NCI-H510A treated with DMSO at 0.1 percent for 48 hours (cell line): ENCODE results near the gene TIMP3.
"Not testable (repeated sequence)": the region's sequence is repeated elsewhere in the genome, so short reads cannot be mapped to it uniquely, and the experiment has no call there.

Experiments
- DNase-seq: peaks from one replicate; lab custom pipeline; 2025; lab: John Stamatoyannopoulos, UW

The TIMP3 gene

DNA sequence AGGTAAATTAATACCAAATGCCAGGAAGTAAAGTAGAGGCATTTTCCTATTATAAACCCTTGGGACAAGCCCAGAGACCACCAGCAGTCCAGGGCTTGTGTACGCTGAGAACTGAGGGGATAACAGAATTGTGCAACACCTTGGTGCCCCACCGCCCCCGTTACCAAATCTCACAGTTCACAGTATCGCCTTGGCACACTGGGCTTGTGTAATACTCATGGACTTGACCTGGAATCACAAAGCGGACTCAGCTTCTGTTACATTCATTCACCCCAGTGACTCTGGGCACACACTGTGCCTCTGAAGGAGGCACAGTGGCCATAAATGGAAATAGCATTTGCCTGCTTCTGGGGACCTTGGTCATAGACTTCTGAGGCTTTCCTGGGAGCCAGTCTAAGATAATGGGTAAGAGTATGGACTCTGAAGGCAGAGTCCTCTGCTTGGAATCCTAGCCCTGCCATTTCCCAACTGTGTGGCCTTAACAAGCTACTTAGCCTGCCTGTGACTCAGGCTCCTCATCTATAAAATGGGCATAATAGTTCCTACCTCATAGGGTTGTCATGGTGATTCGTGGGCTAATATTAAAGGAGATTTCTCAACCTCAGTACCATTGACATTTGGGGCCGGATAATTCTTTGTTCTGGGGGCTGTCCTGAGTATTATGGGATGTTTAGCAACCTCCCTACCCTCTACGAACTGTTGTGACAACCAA is 53.7 kb downstream of the TIMP3 start:
- DNase-seq = no peak

DNA sequence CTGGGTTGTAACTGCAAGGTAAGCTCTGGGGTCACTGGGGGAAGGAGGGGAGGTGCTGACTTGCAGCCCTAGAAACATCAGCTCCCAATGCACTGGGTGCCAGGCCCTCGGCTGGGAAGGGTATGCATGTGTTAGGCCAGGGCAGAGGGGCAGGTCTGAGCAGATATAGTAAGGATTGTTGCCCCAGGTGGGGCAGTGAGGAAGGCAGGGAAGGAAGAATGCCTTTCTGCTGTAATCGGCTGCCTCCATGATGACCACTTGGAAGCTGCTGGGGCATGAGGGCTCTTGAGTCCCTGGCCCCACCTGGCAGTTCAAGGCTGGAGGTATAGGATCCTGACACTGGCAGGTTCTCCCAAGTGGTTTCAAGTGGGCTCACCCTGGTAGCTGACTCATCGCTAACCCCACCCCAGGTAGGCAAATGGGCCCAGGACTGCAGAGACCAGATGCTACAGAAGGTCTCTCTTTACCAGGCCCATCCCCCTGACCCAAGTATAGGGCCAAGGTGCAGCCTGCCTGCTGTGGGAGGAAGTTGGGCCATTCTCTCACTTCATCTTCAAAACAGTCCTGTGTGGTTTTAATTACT is 56.7 kb downstream of the TIMP3 start:
- peak; percentile 76 for DNase-seq

DNA sequence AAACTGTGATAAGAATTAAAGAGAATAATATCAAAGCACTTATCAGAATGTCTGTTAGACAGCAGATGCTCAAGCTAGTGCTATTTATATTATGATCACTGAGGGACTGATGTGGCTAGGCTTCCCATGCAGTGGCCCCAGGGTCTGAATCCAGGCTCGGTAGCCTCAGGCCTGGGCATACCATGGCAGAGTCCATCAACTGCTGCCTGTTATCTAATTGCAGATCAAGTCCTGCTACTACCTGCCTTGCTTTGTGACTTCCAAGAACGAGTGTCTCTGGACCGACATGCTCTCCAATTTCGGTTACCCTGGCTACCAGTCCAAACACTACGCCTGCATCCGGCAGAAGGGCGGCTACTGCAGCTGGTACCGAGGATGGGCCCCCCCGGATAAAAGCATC is 57.5 kb downstream of the TIMP3 start:
- peak; percentile 33 for DNase-seq

DNA sequence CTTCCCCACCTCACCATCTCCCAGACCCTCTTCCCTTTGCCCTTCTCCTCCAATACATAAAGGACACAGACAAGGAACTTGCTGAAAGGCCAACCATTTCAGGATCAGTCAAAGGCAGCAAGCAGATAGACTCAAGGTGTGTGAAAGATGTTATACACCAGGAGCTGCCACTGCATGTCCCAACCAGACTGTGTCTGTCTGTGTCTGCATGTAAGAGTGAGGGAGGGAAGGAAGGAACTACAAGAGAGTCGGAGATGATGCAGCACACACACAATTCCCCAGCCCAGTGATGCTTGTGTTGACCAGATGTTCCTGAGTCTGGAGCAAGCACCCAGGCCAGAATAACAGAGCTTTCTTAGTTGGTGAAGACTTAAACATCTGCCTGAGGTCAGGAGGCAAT is 58.2 kb downstream of the TIMP3 start:
- no peak for DNase-seq

DNA sequence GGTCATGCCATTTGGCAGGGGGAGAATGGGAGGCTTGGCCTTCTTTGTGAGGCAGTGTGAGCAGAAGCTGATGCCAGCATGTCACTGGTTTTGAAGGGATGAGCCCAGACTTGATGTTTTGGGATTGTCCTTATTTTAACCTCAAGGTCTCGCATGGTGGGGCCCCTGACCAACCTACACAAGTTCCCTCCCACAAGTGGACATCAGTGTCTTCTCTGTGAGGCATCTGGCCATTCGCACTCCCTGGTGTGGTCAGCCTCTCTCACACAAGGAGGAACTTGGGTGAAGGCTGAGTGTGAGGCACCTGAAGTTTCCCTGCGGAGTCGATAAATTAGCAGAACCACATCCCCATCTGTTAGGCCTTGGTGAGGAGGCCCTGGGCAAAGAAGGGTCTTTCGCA is 59.8 kb downstream of the TIMP3 start:
- DNase-seq = no peak

DNA sequence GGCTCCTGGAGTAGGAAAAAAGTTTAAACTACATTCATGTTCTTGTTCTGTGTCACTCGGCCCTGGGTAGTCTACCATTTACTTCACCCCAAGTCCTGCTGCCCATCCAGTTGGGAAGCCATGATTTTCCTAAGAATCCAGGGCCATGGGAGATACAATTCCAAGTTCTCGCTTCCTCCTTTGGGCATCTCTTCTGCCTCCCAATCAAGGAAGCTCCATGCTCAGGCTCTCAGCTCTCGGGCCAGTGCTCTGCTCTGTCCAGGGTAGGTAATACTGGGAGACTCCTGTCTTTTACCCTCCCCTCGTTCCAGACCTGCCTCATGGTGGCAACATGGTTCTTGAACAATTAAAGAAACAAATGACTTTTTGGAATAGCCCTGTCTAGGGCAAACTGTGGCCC is 60.6 kb downstream of the TIMP3 start:
- DNase-seq = no peak

DNA sequence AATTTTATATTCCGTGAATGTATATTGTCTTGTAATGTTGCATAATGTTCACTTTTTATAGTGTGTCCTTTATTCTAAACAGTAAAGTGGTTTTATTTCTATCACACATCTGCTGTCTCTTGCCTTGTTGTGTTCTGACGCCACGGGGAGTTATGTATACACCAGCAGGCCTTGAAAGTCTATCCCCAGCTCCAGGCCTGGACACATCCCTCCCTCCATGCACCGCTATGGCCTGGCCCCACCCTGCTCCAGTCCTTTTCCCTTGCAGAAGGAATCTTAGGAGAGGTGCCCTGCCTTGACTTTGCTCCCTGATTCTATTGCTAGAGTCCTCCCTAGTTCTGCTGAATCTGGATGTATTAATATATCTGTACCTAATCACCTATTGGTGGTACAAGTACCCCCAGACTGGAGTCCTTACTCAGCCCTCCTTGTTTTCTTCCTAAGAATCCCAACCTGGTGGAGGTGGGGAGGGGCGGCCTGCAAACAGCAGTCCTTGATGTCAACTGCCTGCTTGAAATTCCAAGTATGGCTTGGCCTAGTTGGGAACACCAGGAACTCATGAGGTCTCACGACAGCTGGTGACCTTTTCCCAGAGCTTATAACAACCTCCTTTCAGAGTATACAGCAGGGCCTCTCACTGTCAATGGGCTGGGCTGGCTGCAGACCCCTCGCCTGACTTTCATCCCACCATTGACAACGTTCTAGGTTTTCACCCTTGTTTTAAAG is 61.6 kb downstream of the TIMP3 start:
- no peak for DNase-seq

DNA sequence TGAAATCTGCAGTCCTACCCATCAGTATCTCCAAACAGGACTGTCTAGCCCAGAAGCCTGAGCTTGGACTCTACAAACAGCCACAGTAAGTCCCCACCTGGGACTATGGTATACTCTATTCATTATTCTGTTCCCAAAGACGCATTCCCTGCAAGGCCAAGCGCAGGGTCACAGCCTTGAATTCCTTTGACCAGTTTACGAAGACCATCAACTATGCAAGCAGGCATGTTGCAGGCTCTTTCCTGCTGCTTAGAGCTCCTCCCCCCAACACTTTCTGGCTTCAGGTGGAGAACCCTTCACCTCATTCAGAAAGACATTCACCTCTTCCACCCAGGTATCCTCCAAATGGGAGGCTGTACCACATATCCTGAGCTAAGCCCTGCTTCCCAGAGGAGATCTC is 62.5 kb downstream of the TIMP3 start:
- no peak for DNase-seq

DNA sequence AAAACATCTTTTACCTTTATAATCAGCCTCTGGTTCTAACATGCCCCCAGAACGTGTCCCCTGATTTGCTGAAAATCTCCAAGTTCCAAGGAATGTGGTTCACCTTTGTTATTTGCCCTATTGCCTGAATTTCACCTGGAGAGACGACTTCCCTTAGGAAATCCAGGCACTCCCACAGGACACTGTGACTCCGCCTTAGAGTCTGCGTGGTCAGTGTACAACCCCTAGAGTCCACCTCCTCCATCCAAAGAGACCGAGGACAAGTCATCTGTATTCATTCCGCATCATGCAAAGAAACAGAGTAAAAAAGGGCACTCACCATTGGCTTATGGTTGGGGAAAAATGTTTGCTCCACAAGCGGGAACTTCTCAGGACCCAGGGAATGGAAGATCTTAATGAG is 63.1 kb downstream of the TIMP3 start:
- DNase-seq = no peak

DNA sequence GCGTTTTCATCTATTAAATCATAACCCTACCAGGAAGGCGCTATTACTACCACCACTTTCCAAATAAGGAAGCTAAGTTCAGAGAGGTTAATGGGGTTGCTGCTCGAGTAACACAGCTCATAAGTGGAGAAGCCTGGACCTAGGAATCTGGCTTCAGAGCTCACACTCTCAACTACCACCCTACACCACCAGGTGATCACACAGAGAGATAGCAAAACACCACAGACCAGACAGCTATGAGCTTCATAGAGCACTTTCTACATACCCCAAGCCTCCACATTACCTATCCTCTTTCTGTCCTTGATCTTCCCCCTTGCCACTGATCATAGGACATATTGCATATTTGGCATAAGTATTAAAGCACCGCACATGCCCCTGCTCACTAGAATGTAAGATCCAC is 65.4 kb downstream of the TIMP3 start:
- no peak for DNase-seq

DNA sequence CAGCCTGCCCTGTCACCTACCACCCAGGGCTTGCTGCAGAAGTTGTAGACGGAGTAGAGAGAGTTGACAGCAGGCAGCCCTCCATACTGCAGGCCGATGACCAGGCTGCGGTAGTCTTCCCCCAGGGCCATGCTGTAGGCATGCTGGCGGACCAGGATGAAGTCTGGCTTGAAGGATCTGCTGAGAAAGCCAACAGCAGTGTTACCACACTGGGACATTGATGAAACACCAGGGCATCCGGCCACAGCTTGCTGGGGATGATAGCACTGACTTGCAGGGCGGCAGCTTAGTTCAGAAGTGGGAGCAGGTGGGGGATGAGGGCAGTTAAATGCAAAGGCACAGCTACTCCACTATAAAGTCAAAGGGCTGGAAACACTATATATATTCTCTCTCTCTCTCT is 67.4 kb downstream of the TIMP3 start:
- DNase-seq = no peak

DNA sequence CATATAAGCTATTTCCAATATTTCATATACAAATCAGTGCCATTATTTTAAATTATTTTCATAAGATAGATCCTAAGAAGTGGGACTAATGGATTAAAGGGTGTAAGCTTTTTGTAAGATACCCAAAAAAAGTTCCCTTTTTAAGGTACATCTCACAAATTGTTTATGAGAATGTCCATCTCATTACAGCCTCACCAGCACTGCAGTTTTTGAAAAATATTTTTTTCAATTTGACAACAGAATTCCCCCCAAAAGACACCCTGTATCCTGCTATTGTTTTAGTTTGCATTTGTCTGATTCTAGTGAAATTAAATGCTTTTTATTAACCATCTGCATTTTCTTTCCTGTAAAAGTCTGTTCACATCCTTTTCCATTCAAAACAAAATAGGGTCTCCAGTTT is 69.0 kb downstream of the TIMP3 start:
- DNase-seq = no peak

DNA sequence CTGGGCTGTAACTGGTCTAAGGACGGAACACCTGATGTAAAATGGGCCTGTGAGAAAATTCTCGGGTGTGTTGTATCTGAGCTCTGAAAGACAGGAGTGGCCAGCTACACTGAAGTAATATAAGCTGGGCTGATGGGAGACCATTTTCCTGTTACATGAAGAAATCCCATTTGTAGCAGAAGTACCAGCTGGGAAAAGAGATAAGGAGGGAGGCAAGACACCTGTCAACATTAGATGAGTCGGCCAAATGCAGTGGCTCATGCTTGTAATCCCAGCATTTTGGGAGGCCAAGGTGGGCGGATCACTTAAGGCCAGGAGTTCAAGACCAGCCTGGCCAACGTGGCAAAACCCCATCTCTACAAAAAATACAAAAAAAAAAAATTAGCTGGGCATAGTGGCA is 72.1 kb downstream of the TIMP3 start:
- not testable (repeated sequence) for DNase-seq

DNA sequence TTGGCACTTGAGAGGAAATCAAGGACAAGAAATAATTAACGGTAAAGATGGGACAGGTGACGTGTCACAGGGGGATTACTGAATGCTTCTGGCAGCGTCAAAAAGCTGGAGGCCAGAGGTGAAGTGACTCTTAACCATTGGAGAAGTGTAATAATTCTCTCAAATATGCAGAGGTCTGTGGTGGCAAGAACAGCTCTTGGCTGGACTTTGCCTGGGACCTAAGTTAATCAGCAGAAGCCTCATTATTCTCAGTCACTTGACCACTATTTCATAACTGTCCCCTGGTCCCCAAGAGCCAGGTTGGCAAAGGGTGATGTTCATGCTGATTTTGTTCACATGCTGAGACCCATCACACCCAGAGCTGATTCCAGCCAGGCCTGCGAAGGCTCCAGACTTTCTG is 72.9 kb downstream of the TIMP3 start:
- DNase-seq = no peak

DNA sequence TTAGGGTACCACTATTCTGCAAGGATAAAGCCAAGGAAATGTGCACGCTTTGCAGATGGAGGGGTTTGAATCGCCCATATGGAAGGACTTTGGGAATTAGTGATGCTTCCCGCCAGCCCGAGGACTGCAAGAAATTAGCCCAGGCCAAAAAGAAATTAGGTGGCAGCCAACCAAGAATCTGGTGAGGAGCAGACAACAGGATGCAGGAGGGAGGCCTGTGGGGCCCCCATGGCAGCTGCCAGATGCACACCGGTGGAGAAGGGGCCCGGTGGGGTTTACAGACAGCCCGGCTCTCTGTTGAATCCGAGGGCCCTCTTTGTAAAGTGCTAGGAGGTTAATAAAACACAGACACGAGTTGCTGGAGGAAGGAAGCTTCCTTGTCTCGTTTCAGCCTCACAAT is 73.5 kb downstream of the TIMP3 start:
- no peak for DNase-seq

DNA sequence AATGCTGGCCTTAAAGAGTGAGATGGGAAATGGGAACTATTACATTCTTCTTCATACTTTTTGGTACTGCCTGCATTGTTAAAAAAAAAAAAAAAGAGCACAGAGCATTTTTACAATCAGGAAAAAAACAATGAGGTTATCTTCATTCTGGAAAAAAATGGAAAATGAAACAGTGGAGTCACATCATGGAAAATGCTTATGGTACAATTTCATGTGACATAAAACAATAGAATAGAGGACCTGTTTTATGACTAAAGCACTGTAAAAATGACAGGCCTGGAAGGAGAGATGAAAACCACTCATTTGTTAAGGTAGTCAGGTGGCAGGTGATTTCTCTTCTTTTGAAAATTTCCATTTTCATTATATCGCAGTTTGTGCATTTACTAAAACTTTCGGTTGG is 75.0 kb downstream of the TIMP3 start:
- no peak for DNase-seq

DNA sequence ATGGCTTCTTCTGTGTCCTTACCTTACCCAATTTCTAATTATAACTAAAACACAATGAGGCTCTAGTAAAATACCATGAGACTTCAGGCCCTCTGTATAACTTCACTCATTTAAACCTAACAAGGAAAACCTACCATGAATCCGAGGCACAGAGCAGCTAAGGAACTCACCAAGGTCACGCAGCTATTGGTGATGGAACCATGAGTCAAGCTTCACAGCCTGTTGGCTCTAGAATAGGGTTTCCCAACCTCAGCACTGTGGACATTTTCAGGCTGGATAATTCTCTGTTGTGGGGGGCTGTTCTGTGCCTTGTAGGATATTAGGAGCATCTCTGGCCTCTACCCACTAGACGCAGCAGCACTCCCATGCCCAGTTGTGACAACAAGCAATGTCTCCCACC is 75.7 kb downstream of the TIMP3 start:
- no peak for DNase-seq

DNA sequence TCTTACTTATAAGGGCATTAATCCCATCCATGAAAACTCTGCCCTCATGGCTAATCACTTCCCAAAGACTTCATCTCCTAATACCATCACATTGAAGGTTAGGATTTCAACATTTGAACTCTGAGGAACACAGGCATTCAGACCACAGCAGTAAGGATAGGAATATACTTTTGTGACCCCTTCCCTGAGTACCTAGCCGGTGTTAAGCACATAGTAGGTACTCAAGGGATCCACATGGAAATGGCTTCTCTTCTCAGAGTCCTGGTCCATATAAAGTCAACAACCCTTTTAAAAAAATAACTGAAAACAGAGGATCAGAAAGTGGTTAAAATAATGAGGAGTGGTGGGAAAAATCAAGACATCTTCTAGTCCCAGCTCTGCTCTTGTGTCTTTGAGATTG is 78.0 kb downstream of the TIMP3 start:
- no peak for DNase-seq

DNA sequence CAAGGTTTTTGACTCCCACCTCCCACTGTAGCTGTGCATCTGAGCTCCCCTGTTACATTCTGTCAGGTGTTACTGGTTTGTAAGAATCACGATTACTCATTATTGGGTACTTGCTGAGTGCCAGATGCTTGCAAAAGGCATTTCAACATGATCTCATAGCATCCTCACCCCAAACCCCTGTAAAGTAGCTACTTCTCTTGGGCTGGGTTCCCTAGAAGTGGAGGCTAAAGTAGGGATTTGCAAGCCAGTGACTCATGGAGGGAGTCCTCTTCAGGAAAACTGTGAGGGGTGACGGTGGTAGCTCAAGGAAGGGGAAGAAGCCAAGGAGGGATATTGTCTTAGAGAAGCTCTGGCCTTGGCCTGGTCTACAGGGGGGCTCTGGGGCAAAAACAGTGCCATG is 78.6 kb downstream of the TIMP3 start:
- DNase-seq = no peak

DNA sequence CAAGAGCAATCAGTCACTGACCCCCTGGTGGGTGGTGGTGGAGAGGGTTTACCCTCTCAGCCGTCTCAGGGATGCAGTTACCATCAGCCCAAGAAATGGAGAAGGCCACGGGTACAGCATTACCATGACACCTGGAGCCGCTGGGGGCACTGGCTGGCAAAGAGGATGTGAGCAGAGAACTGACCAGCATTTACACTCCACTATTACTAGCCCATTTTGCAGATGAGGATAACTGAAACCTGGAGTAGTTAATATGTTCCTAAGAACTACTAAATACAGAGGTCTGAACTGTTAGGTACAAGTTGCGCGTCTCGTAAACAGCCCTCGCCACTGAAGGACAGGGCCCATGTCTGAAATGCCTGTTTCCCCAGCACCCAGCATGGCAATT is 79.0 kb downstream of the TIMP3 start:
- DNase-seq = no peak

DNA sequence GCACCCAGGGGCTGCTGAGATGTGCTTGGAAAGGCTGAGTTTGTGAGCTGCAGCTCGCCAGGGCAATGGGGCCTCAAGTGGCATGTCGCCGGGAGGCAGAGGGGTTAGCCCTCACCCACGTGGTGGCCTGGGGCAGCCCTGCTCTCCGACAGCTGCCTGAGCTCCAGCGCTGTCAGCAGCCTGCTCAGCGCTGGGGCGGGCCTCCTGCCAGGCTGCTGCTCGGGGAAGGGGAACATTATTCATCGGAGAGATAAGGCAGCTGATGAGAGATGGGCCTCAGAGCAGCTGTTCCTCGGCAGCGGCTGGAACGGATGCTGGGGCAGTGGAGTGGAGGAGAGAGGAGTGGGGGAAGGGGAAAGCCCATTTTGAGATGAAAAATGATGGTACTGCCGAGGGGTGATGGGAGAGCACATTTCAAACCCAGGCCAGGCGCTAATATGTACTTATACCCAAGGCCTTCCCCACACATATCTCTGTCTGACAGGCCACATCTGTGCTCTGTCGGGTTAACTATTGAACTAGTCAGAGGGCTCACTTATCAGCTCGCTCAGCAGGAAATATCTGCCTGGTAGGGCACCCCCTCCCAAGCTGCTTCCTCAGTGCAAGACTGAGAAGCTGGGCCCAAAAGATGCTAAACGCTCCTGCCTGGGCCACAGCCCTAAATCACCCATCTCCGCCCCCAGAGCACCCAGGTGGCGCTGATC is 79.5 kb downstream of the TIMP3 start:
- peak; percentile 36 for DNase-seq

DNA sequence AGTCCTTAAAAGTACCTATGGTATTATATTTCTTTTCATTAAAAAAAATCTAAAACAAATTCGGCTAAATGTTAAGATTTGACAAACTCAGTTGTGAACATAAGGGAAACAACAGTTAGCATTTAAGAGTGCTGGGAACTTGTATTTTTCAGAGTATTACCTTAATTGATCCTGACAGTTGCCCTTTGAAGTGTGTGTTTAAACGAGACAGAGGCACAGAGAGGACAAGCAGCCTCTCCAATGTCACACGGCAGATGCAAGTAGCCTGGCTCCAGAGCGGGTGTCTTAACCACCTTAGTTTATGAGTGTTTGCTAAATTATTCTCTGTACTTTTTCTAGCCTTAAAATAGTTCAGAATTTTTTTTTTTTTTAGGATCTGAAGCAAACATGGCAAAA is 80.9 kb downstream of the TIMP3 start:
- no peak for DNase-seq
